ENCODE results near the gene KCNJ15.

- TF ChIP-seq CTCF (IDR thresholded peaks at IDR 0.05): no peak
- TF ChIP-seq POLR2A (IDR thresholded peaks at IDR 0.05): no peak
Measured at GRCh38 chr21:38250991-38251418, 5.8 kb upstream of the KCNJ15 start.
